SK-N-SH (cell line): ENCODE results near the gene FSD1. TPM values are rescaled to one million over a fixed set of nuclear protein-coding genes. Genes with fewer than 3 reads are reported as not detected.
"Not testable (repeated sequence)": the region's sequence is repeated elsewhere in the genome, so short reads cannot be mapped to it uniquely, and the experiment has no call there.

Experiments
- CTCF ChIA-PET: fragments of 300-600, 350-600 bp; formaldehyde crosslinking; extraction: SDS; loops from one replicate; lab custom pipeline; 2021; lab: Yijun Ruan, JAX
- POLR2A ChIA-PET: fragments of 350-600 bp; sonication (Branson Sonifier 250); formaldehyde crosslinking; extraction: SDS; loops from one replicate; lab custom pipeline; 2020; ENCODE audit warnings: antibody characterized with exemption, inconsistent platforms; lab: Yijun Ruan, JAX
- DNase-seq: peaks from one replicate; pipeline ENCODE4 v3.0.0; 2012
- H2AFZ ChIP-seq: fragments of 200-600 bp; sonication (generic); 2 replicates; pipeline ENCODE4 v1.8.1; 2016; ENCODE audit warnings: antibody characterized with exemption, mild to moderate bottlenecking, low read depth
- H3F3A ChIP-seq: fragments of 200-600 bp; sonication (generic); replicated peaks from 2 replicates; pipeline ENCODE3; 2016; ENCODE audit warnings: antibody characterized with exemption, mild to moderate bottlenecking; ENCODE audit not compliant: insufficient read depth
- H3K27ac ChIP-seq, 2 experiments: fragments of 200-500 bp in 1 of 2; fragments of 200-600 bp in 1 of 2; sonication (Bioruptor generic) in 1 of 2; sonication (generic), shearing (Covaris generic) in 1 of 2; 2 replicates each; pipeline versions ENCODE4 v1.5.1 to v1.6.1; 2014 to 2016; ENCODE audit warnings: low read depth in 2 of 2, inconsistent platforms in 1 of 2, low read length in 1 of 2, mild to moderate bottlenecking in 1 of 2, mixed read lengths in 1 of 2
- H3K27me3 ChIP-seq: fragments of 200-600 bp; sonication (generic), shearing (Covaris generic); 2 replicates; pipeline ENCODE4 v1.6.1; 2016; ENCODE audit warnings: mixed run types; ENCODE audit not compliant: insufficient read depth
- H3K36me3 ChIP-seq, 2 experiments: fragments of 200-500 bp in 1 of 2; fragments of 200-600 bp in 1 of 2; sonication (Bioruptor generic) in 1 of 2; sonication (generic) in 1 of 2; replicated peaks in 1 of 2; 2 replicates each; pipeline versions ENCODE3 to v1.5.1; 2014 to 2016; ENCODE audit warnings: low read length in 1 of 2, mild to moderate bottlenecking in 1 of 2; ENCODE audit not compliant: insufficient read depth in 2 of 2, control insufficient read depth in 1 of 2
- H3K4me1 ChIP-seq, 2 experiments: fragments of 200-500 bp in 1 of 2; fragments of 200-600 bp in 1 of 2; sonication (Bioruptor generic) in 1 of 2; sonication (generic), shearing (Covaris generic) in 1 of 2; 2 replicates each; pipeline versions ENCODE4 v1.5.1 to v1.6.1; 2014 to 2016; ENCODE audit warnings: low read depth in 1 of 2, low read length in 1 of 2, mixed run types in 1 of 2; ENCODE audit not compliant: insufficient read depth in 2 of 2, control insufficient read depth in 1 of 2
- H3K4me2 ChIP-seq: fragments of 200-600 bp; sonication (generic), shearing (Covaris generic); 2 replicates; pipeline ENCODE4 v1.6.1; 2017; ENCODE audit warnings: mixed run types
- H3K4me3 ChIP-seq, 2 experiments: fragments of 200-500 bp in 1 of 2; fragments of 200-600 bp in 1 of 2; sonication (Bioruptor generic) in 1 of 2; sonication (generic), shearing (Covaris generic) in 1 of 2; 2 replicates each; pipeline versions ENCODE4 v1.5.1 to v1.8.1; 2014 to 2016; ENCODE audit warnings: low read depth in 2 of 2, inconsistent platforms in 1 of 2, low read length in 1 of 2, mild to moderate bottlenecking in 1 of 2, mixed read lengths in 1 of 2, moderate library complexity in 1 of 2
- H3K79me2 ChIP-seq: fragments of 200-600 bp; sonication (generic); 2 replicates; pipeline ENCODE4 v1.8.1; 2017; ENCODE audit warnings: mild to moderate bottlenecking; ENCODE audit not compliant: insufficient read depth
- H3K9ac ChIP-seq: fragments of 200-600 bp; sonication (generic); 2 replicates; pipeline ENCODE4 v1.6.1; 2017; ENCODE audit warnings: mixed run types
- H3K9me2 ChIP-seq: fragments of 200-600 bp; sonication (generic); 2 replicates; pipeline ENCODE4 v1.6.1; 2017; ENCODE audit warnings: mixed run types
- H3K9me3 ChIP-seq: fragments of 200-600 bp; sonication (generic); 2 replicates; pipeline ENCODE4 v1.6.1; 2017; ENCODE audit warnings: mixed run types, mild to moderate bottlenecking, moderate library complexity
- H4K20me1 ChIP-seq: fragments of 200-600 bp; sonication (generic); 2 replicates; pipeline ENCODE4 v1.6.1; 2017; ENCODE audit warnings: mild to moderate bottlenecking, mixed run types; ENCODE audit not compliant: insufficient read depth
- GATA2 ChIP-seq: sonication (generic); formaldehyde crosslinking; IDR thresholded peaks from 2 replicates; pipeline ENCODE4 v1.5.0; 2020; ENCODE audit warnings: mild to moderate bottlenecking, missing genetic modification reagents
- PBX3 ChIP-seq: IDR thresholded peaks from 2 replicates; pipeline ENCODE4; 2012
- RAD21 ChIP-seq: IDR thresholded peaks from 2 replicates; pipeline ENCODE4 v1.6.1; 2012; ENCODE audit warnings: mild to moderate bottlenecking, low read length
- REST ChIP-seq: IDR thresholded peaks from 2 replicates; pipeline ENCODE4 v1.6.1; 2012; ENCODE audit warnings: mild to moderate bottlenecking, low read depth, low read length, moderate library complexity
- RFX5 ChIP-seq: IDR thresholded peaks from 2 replicates; pipeline ENCODE4 v1.6.1; 2012; ENCODE audit warnings: mild to moderate bottlenecking, improper control_type of control experiment, low read length
- RXRA ChIP-seq: IDR thresholded peaks from 2 replicates; pipeline ENCODE4 v1.4.0; 2012; ENCODE audit warnings: low read depth, mild to moderate bottlenecking, borderline replicate concordance
- SIN3A ChIP-seq: IDR thresholded peaks from 2 replicates; pipeline ENCODE4 v1.6.1; 2012; ENCODE audit warnings: low read depth, mild to moderate bottlenecking, low read length, moderate library complexity, borderline replicate concordance
- SMC3 ChIP-seq: IDR thresholded peaks from 2 replicates; pipeline ENCODE4 v1.6.1; 2012; ENCODE audit warnings: low read depth, low read length, improper control_type of control experiment
- WGBS: methylation state at CpG from one replicate; pipeline ENCODE4 v1.1.6; 2017; ENCODE audit warnings: low lambda C conversion rate; 5-methylcytosine and 5-hydroxymethylcytosine counted together
- polyA plus RNA-seq, 3 experiments: library from polyadenylated mRNA; depleted of rRNA; stranded (reverse); fragments of >200 nt; gene quantifications; 2 replicates each; pipeline ENCODE4 v1.2.3, GENCODE V29; 2012

Gene FSD1
- polyA plus RNA-seq, 1 of the 3 experiments (the other 2 are of a cell fraction) = 49.0 TPM

DNA sequence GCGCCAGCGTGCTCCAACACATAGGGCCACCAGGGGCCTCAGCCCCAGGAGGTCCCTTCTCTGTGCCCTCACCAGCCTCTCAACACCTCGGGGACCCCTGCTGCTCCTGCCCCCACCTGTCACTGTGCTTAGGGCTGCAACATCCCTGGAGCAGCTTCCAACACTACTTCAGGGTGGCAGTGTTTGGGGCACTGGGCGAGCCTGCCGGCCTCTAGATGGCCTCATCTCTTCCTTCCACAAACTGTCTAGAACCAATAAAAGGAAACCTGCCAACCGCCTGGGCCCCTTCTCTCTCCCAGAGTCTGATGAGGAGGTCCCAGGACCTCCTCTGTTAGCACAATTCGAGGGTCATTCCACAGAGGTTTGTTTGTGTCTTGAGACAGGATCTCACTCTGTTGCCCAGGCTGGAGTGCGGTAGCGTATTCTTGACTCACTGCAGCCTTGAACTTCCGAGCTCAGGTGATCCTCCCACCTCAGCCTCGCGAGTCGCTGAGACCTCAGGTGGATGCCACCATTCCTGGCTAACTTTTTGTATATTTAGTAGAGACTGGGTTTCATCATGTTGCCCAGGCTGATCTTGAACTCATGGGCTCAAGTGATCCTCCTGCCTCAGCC is 35.5 kb upstream of the FSD1 start:
- Histone ChIP-seq H3K4me1 (peaks cover 0 to 7% of the 10 kb centered on the region in 2 experiments; a peak in 1 of 4 replicates), H3K27ac (no peak overlapping the region), H2AFZ (no peak overlapping the region), H4K20me1 (0 out of 2 replicates have a peak, but pooled peaks cover 4% of the 10 kb centered on the region), H3K4me3 (no peak overlapping the region), H3K36me3 (peaks cover 0 to 4% of the 10 kb centered on the region in 2 experiments), H3K4me2 (no peak overlapping the region), H3K9ac (no peak overlapping the region), H3F3A (peaks cover 4% of the 10 kb centered on the region), H3K9me2 (no peaks in the 10 kb centered on the region), H3K27me3 (no peaks in the 10 kb centered on the region), H3K79me2 (no peaks in the 10 kb centered on the region), H3K9me3 (no peaks in the 10 kb centered on the region)
- DNase-seq = no peak
- WGBS = 93% methylated on average over 10 of the region's 13 CpGs
- ChIA-PET POLR2A (interaction anchor here (1.7 to 3.0 kb wide), 2 partner anchors 9 to 74 kb away, joined by 7 to 20 read pairs; partner anchors contain the start of gene MPND), CTCF (interaction anchor here (0.6 to 4.5 kb wide), 15 partner anchors 10 to 132 kb away, joined by 3 to 130 read pairs (median 11); partner anchors contain the start of genes FSD1, MPND, SH3GL1 and SHD)
- TF ChIP-seq RAD21 (peak; percentile 30), PBX3 (no peak)

- WGBS = 52% methylated on average over 9 of the region's 10 CpGs
- TF ChIP-seq GATA2 = peak; percentile 39; the same call in 1 of the 2 replicates
- no peak for TF ChIP-seq RXRA
- TF ChIP-seq SMC3 = no peak
- no peak for TF ChIP-seq RFX5
- TF ChIP-seq REST = no peak
- TF ChIP-seq SIN3A = no peak
- Histone ChIP-seq H3K36me3 (peaks cover 0 to 4% of the 10 kb centered on the region in 2 experiments), H3K9ac (no peak overlapping the region), H4K20me1 (no peaks in the 10 kb centered on the region), H3K9me2 (no peaks in the 10 kb centered on the region), H3K9me3 (no peaks in the 10 kb centered on the region), H3K27me3 (no peaks in the 10 kb centered on the region), H3F3A (no peaks in the 10 kb centered on the region), H3K79me2 (no peaks in the 10 kb centered on the region), H3K4me1 (peaks cover 0 to 15% of the 10 kb centered on the region in 2 experiments; a peak in 1 of 4 replicates), H3K4me2 (no peak overlapping the region), H3K4me3 (no peak overlapping the region), H2AFZ (no peak overlapping the region), H3K27ac (no peak overlapping the region)
- ChIA-PET POLR2A (interaction anchor here (1.2 kb wide), 1 partner anchor 70 kb away, joined by 4 read pairs; no protein-coding TSS in a partner anchor), CTCF (interaction anchor here (0.5 to 5.6 kb wide), 4 partner anchors 20 to 252 kb away, joined by 3 to 36 read pairs (median 4); no protein-coding TSS in a partner anchor)
- DNase-seq = peak; percentile 58
These were observed 31.5 kb upstream of the FSD1 start for GRCh38 chr19:4272894-4273293.

DNA sequence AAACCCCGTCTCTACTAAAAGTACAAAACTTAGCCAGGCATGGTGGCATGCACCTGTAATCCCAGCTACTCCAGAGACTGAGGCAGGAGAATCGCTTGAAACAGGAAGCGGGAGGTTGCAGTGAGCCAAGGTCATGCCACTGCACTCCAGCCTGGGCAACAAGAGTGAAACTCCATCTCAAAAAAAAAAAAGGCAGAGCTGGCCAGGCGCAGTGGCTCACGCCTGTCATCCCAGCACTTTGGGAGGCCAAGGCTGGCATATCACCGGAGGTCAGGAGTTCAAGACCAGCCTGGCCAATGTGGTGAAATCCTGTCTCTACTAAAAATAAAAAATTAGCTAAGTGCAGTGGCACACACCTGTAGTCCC is 30.1 kb upstream of the FSD1 start:
- CTCF ChIA-PET = interaction anchor here (0.9 to 5.6 kb wide), 2 partner anchors 19 to 79 kb away, joined by 3 to 36 read pairs; no protein-coding TSS in a partner anchor
- POLR2A ChIA-PET = not testable (repeated sequence)

More for the DNA sequence above, 30.1 kb upstream of the FSD1 start:
- not testable (repeated sequence) for H3K9me3 ChIP-seq, H3K36me3 ChIP-seq, H3K27me3 ChIP-seq, H3K9me2 ChIP-seq, H3F3A ChIP-seq, H3K9ac ChIP-seq, H4K20me1 ChIP-seq, H3K4me3 ChIP-seq, H3K79me2 ChIP-seq, H3K4me2 ChIP-seq, H2AFZ ChIP-seq, H3K27ac ChIP-seq, DNase-seq
- WGBS = 93% methylated on average over 6 of the region's 6 CpGs
- peaks cover 0 to 19% of the 10 kb centered on the region in 2 experiments; a peak in 1 of 4 replicates for H3K4me1 ChIP-seq
